ENCODE data around the gene PIGU. TPM values are rescaled to one million over a fixed set of nuclear protein-coding genes. Genes with fewer than 3 reads are reported as not detected.

PIGU gene
- total and polyA plus RNA-seq, 2 of the 13 experiments (the other 11 are each of a cell fraction or from before 2014, with no cell fraction given) = 45.5 to 231 TPM

- TF ChIP-seq ZNF142 (CRISPR knock-in tag; IDR thresholded peaks at IDR 0.05) (no peak), SMC3 (IDR thresholded peaks at IDR 0.05; ENCODE audit: low read length) (peak; percentile 37; the same call in 1 of the 2 replicates), KLF16 (CRISPR knock-in tag; IDR thresholded peaks at IDR 0.05) (peak in 1 of 2 experiments; percentile 79; a peak in 1 of 4 replicates), ZNF737 (CRISPR knock-in tag; IDR thresholded peaks at IDR 0.05; ENCODE audit: borderline replicate concordance) (no peak), ZNF841 (CRISPR knock-in tag; IDR thresholded peaks at IDR 0.05; ENCODE audit: borderline replicate concordance) (no peak), ZGPAT (CRISPR knock-in tag; IDR thresholded peaks at IDR 0.05) (peak; percentile 83; the same call in 1 of the 2 replicates), ZNF124 (CRISPR knock-in tag; IDR thresholded peaks at IDR 0.05) (no peak), SOX13 (IDR thresholded peaks at IDR 0.05) (peak; percentile 74), SOX13 (CRISPR knock-in tag; conservative IDR thresholded peaks at IDR 0.05 in 1 of 2, IDR thresholded peaks at IDR 0.05 in 1 of 2) (peak in 1 of 2 experiments; percentile 96; a peak in 2 of 4 replicates), HOMEZ (CRISPR knock-in tag; IDR thresholded peaks at IDR 0.05; ENCODE audit: low read depth) (no peak), DMTF1 (CRISPR knock-in tag; IDR thresholded peaks at IDR 0.05) (no peak), ZNF292 (CRISPR knock-in tag; IDR thresholded peaks at IDR 0.05; ENCODE audit: borderline replicate concordance, low read depth) (0 out of 2 replicates have a peak, but pooled peaks have one; percentile 35), ZFP1 (CRISPR knock-in tag; IDR thresholded peaks at IDR 0.05) (no peak), GATA4 (IDR thresholded peaks at IDR 0.05; ENCODE audit: borderline replicate concordance, low read depth) (no peak)
- TF ChIP-seq, protein P1, sequence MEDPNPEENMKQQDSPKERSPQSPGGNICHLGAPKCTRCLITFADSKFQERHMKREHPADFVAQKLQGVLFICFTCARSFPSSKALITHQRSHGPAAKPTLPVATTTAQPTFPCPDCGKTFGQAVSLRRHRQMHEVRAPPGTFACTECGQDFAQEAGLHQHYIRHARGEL (CRISPR knock-in tag; IDR thresholded peaks at IDR 0.05) = no peak
- TF ChIP-seq, protein P2, sequence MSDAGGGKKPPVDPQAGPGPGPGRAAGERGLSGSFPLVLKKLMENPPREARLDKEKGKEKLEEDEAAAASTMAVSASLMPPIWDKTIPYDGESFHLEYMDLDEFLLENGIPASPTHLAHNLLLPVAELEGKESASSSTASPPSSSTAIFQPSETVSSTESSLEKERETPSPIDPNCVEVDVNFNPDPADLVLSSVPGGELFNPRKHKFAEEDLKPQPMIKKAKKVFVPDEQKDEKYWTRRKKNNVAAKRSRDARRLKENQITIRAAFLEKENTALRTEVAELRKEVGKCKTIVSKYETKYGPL (CRISPR knock-in tag; IDR thresholded peaks at IDR 0.05) = no peak
These were observed 39.5 kb downstream of the PIGU start (continued) for GRCh38 chr20:34637245-34638038.
